Osteoblast (primary cell): ENCODE measurements around the gene PRKCB. TPM values are rescaled to one million over a fixed set of nuclear protein-coding genes. Genes with fewer than 3 reads are reported as not detected.

ENCODE experiments used
- DNase-seq: peaks from one replicate; pipeline ENCODE4 v3.0.0; 2011; ENCODE audit warnings: low spot score, mixed read lengths; ENCODE audit not compliant: insufficient read length; ENCODE audit errors: missing footprints
- H2AFZ ChIP-seq: 2 replicates; pipeline ENCODE4 v1.6.0; 2011; ENCODE audit warnings: mild to moderate bottlenecking, low read length
- H3K27ac ChIP-seq: 2 replicates; pipeline ENCODE4 v1.5.1; 2011; ENCODE audit warnings: mild to moderate bottlenecking, low read depth, low read length, moderate library complexity
- H3K27me3 ChIP-seq: 2 replicates; pipeline ENCODE4 v1.6.0; 2012; ENCODE audit warnings: mild to moderate bottlenecking, control low read depth, inconsistent platforms, low read length, moderate library complexity; ENCODE audit not compliant: insufficient read depth
- H3K36me3 ChIP-seq: 2 replicates; pipeline ENCODE4 v1.5.1; 2011; ENCODE audit warnings: mild to moderate bottlenecking, low read length, control low read depth, moderate library complexity; ENCODE audit not compliant: insufficient read depth
- H3K4me1 ChIP-seq: 2 replicates; pipeline ENCODE4 v1.5.1; 2011; ENCODE audit warnings: mild to moderate bottlenecking, low read length, control low read depth, moderate library complexity; ENCODE audit not compliant: insufficient read depth
- H3K4me2 ChIP-seq: 2 replicates; pipeline ENCODE4 v1.6.0; 2011; ENCODE audit warnings: mild to moderate bottlenecking, low read length; ENCODE audit not compliant: insufficient read depth
- H3K4me3 ChIP-seq: fragments of 200-600 bp; sonication (generic); 3 replicates; pipeline ENCODE4 v1.5.1; 2012; ENCODE audit warnings: mild to moderate bottlenecking, low read length, inconsistent platforms; ENCODE audit not compliant: insufficient read depth
- H3K79me2 ChIP-seq: 2 replicates; pipeline ENCODE4 v1.6.0; 2012; ENCODE audit warnings: mild to moderate bottlenecking, low read length, control low read depth, inconsistent platforms; ENCODE audit not compliant: insufficient read depth
- H3K9me3 ChIP-seq: 2 replicates; pipeline ENCODE4 v1.5.1; 2011; ENCODE audit warnings: low read depth, low read length, control low read depth
- H4K20me1 ChIP-seq: 2 replicates; pipeline ENCODE4 v1.6.0; 2012; ENCODE audit warnings: mild to moderate bottlenecking, low read length, control low read depth; ENCODE audit not compliant: insufficient read depth
- CTCF ChIP-seq: IDR thresholded peaks from 2 replicates; pipeline ENCODE4 v1.5.1; 2011; ENCODE audit warnings: mild to moderate bottlenecking, low read depth, low read length, moderate library complexity; ENCODE audit errors: extremely low read depth
- small RNA-seq: library from RNA; depleted of rRNA; stranded (forward); fragments of <200 nt; gene quantifications from one replicate; pipeline ENCODE3, GENCODE V24; 2012
- total RNA-seq: library from RNA; depleted of rRNA; stranded (reverse); fragments of >200 nt; gene quantifications from 2 replicates; pipeline ENCODE4 v1.2.3, GENCODE V29; 2012

PRKCB gene
- total RNA-seq, 1 donor: under 0.01 TPM

- no peaks in the 10 kb centered on the region for H3K27me3 ChIP-seq
- no peak overlapping the region for H3K4me2 ChIP-seq
- no peak overlapping the region for H2AFZ ChIP-seq
- no peak overlapping the region for H3K27ac ChIP-seq
- H3K4me3 ChIP-seq: no peak overlapping the region
- H3K9me3 ChIP-seq: no peaks in the 10 kb centered on the region
- H3K79me2 ChIP-seq: no peaks in the 10 kb centered on the region
- no peak for TF ChIP-seq CTCF
- no peak for DNase-seq
- no peaks in the 10 kb centered on the region for H3K36me3 ChIP-seq
- H3K4me1 ChIP-seq: no peaks in the 10 kb centered on the region
- no peaks in the 10 kb centered on the region for H4K20me1 ChIP-seq
These were observed 423.0 kb downstream of the PRKCB start for GRCh38 chr16:24258791-24259190.

GRCh38 chr16:24262816-24263215 lies 427.0 kb downstream of the PRKCB start:
- Histone ChIP-seq H4K20me1 (no peaks in the 10 kb centered on the region), H3K27ac (no peak overlapping the region), H2AFZ (no peak overlapping the region), H3K27me3 (no peaks in the 10 kb centered on the region), H3K36me3 (no peaks in the 10 kb centered on the region), H3K4me2 (no peak overlapping the region), H3K9me3 (no peaks in the 10 kb centered on the region), H3K79me2 (no peaks in the 10 kb centered on the region), H3K4me3 (no peak overlapping the region), H3K4me1 (no peaks in the 10 kb centered on the region)
- DNase-seq: no peak
- no peak for TF ChIP-seq CTCF

Small RNA genes lying within 50 kb of the gene (small RNA-seq; reads per million reads assigned to genes)
- gene MIR1273H: not detected

Other genes with a start within 250 kb of the PRKCB start
- gene NDUFAB1, start 239.7 kb upstream of the PRKCB start, total RNA-seq: 43.1 and 50.7 TPM in 2 replicates
- 14.8 and 15.9 TPM in 2 replicates for gene PALB2, start 194.7 kb upstream of the PRKCB start, total RNA-seq
- 35.4 and 35.5 TPM in 2 replicates for gene DCTN5, start 194.5 kb upstream of the PRKCB start, total RNA-seq
- 2.2 and 3.5 TPM in 2 replicates for gene PLK1, start 157.1 kb upstream of the PRKCB start, total RNA-seq
- gene ERN2, start 122.8 kb upstream of the PRKCB start, total RNA-seq: 0.29 TPM in 1 of 2 replicates, not detected in the other
- not detected in 2 replicates for gene CHP2, start 81.0 kb upstream of the PRKCB start, total RNA-seq